NCI-H1092 treated with DMSO at 0.1 percent for 48 hours (cell line): ENCODE results near the gene MAP3K2.

Source experiments
- DNase-seq: peaks from one replicate; lab custom pipeline; 2025; lab: John Stamatoyannopoulos, UW

MAP3K2 gene

GRCh38 chr2:127347734-127348392 lies 39.9 kb downstream of the MAP3K2 start:
- DNase-seq, result no peak

- no peak for DNase-seq
Measured at GRCh38 chr2:127347015-127347414, 40.8 kb downstream of the MAP3K2 start.

- no peak for DNase-seq
Measured at GRCh38 chr2:127343277-127343676, 44.5 kb downstream of the MAP3K2 start.

- no peak for DNase-seq
Measured at GRCh38 chr2:127342101-127342500, 45.7 kb downstream of the MAP3K2 start.

- DNase-seq, result no peak
Measured at GRCh38 chr2:127332335-127332734, 55.4 kb downstream of the MAP3K2 start.

- DNase-seq, result no peak
Measured at GRCh38 chr2:127330753-127331152, 57.0 kb downstream of the MAP3K2 start.

GRCh38 chr2:127326289-127326945 lies 61.4 kb downstream of the MAP3K2 start:
- no peak for DNase-seq

- peak; percentile 1 for DNase-seq
Measured at GRCh38 chr2:127324635-127325034, 63.1 kb downstream of the MAP3K2 start.

- no peak for DNase-seq
Measured at GRCh38 chr2:127321303-127321702, 66.5 kb downstream of the MAP3K2 start.

- no peak for DNase-seq
Measured at GRCh38 chr2:127320586-127321275, 67.0 kb downstream of the MAP3K2 start.

- no peak for DNase-seq
Measured at GRCh38 chr2:127320067-127320466, 67.7 kb downstream of the MAP3K2 start.

GRCh38 chr2:127314193-127314988 lies 73.4 kb downstream of the MAP3K2 start:
- DNase-seq, result no peak

GRCh38 chr2:127313406-127313805 lies 74.4 kb downstream of the MAP3K2 start:
- DNase-seq, result no peak

- DNase-seq, result no peak
Measured at GRCh38 chr2:127310980-127311379, 76.8 kb downstream of the MAP3K2 start.

- DNase-seq, result no peak
Measured at GRCh38 chr2:127309468-127309867, 78.3 kb downstream of the MAP3K2 start.

GRCh38 chr2:127308586-127309138 lies 79.1 kb downstream of the MAP3K2 start:
- no peak for DNase-seq

- DNase-seq, result no peak
Measured at GRCh38 chr2:127305990-127306585, 81.7 kb downstream of the MAP3K2 start.

- DNase-seq, result no peak
Measured at GRCh38 chr2:127302168-127302567, 85.6 kb downstream of the MAP3K2 start.

GRCh38 chr2:127293748-127294562 lies 93.8 kb downstream of the MAP3K2 start, which contains the start of gene ERCC3:
Gene ERCC3 (minus strand): TSS chr2:127294144. CDS start chr2:127294081, 63 bp downstream.
- peak; percentile 79 for DNase-seq

- DNase-seq, result no peak
Measured at GRCh38 chr2:127293386-127293747, 94.4 kb downstream of the MAP3K2 start.

- DNase-seq, result no peak
Measured at GRCh38 chr2:127288274-127288673, 99.5 kb downstream of the MAP3K2 start.
